ENCODE measurements around the gene DEPDC5.

DNA sequence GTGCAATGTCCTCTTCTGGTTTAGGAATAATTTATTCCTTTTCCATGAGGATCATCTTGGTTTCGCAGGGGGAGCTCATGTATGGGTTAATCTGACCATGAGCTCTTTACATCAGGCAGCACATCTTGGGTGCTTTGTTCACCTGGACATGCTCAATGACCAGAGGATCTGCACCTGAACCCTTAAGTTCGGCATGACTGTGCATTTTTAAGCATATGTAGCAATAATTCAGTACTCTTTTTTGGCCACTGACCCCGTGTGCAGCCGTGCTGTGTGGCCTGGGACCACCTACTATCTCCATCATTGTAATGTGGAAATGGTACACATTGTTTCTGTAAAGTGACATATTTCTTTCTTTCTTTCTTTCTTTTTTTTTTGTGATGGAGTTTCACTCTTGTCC lies 62.9 kb downstream of the DEPDC5 start:
- TF ChIP-seq EZH2 (IDR thresholded peaks at IDR 0.05) (no peak), POLR2AphosphoS5 (IDR thresholded peaks at IDR 0.05; ENCODE audit: borderline replicate concordance, low read depth, low read length) (no peak)

Data from SK-N-MC (cell line).